ENCODE data around the gene CENPU.
"Not testable (repeated sequence)": the region's sequence is repeated elsewhere in the genome, so short reads cannot be mapped to it uniquely, and the experiment has no call there.

Gene CENPU

DNA sequence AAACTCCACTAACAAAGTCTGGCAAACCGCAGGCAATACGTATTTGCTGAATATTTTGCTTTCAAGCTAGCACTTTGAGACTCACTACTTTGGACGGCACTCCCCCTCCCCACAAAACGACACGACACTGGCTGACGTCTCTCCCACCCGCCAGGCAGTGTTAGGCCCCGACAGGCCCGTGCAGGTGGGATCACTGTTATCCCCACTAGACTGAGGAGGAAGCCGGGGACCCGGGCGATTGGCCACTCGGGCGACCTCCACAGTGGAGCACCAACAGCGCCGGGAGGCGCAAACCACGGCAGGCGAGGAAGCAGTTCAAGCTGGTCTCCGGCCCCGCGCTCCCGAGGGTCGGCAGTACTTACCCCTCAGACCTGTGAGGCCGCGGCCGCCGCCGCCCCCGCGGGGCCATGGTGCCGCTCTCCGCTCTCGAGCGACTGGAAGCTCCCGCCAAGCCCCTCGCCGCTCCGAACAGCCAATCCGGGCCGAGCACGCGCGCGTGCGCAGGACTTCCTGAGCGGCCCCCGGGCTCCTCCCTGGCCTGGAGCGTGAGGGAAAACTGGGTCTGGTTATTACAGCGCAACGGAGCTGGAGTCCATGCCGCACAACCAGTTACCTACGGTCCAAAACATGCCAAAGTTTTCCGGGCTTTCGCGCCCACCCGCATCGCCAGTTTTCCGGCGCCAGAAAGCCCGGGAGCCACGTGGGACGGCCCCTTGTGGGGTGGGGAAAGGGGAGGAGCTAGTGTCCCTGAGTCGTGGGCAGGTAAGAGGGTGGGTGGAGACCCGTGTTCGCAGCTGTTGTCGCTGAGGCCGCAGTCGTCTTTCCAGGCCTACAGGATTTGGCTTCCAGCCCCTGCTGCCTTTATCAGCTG, at the start of gene CENPU:
Gene CENPU (minus strand): TSS at position 443 of the 871 bp plus-strand sequence. CDS start 34 bp downstream, at position 409.
- peak; percentile 98 for DNase-seq

DNA sequence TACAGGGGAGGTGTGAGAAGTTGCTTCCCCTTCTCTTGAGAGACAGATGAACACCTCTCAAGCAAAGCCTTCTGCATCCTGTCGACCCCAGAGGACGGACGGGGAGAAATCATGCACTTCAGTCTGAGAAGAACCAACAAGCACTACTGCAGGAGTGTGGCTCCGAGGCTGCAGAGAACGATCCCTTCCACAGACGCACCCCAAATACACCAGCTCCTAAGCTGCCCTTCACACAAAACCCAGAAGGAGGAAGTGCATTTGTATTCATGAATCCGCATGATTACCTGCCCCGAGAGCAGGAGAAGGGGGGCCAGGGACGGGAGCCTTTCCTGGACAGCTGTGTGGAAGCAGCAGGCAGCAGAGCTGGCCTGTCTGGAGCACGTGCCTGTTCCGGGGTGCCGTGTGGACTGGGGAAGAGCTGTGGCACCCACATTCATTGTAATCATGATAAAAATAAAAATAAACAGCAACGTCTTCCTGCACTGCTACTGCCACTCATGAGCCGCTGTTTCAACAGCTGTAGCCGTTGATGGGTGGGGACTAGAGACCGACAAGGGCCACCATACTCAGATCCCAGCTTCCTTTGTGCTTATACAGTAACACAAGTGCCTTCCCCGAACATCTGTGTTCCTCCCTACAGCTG, 49.0 kb upstream of the CENPU start:
- DNase-seq: no peak

DNA sequence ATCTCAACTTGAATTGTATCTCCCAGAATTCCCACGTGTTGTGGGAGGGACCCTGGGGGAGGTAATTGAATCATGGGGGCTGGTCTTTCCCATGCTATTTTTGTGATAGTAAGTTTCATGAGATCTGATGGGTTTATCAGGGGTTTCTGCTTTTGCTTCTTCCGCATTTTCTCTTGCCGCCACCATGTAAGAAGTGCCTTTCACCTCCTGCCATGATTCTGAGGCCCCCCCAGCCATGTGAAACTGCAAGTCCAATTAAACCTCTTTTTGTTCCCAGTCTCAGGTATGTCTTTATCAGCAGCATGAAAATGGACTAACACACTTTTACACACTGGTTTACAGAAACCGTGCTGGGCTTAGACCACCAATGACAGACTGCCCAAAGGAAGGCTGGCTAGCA, 45.3 kb upstream of the CENPU start:
- not testable (repeated sequence) for DNase-seq

- no peak for DNase-seq
Observed at GRCh38 chr4:184778325-184778724, 44.4 kb upstream of the CENPU start.

- no peak for DNase-seq
Observed at GRCh38 chr4:184776821-184777220, 42.9 kb upstream of the CENPU start.

GRCh38 chr4:184775854-184776555, 42.1 kb upstream of the CENPU start:
- no peak for DNase-seq

GRCh38 chr4:184774152-184774551, 40.3 kb upstream of the CENPU start:
- no peak for DNase-seq

- DNase-seq: no peak
Observed at GRCh38 chr4:184771416-184771815, 37.5 kb upstream of the CENPU start.

DNA sequence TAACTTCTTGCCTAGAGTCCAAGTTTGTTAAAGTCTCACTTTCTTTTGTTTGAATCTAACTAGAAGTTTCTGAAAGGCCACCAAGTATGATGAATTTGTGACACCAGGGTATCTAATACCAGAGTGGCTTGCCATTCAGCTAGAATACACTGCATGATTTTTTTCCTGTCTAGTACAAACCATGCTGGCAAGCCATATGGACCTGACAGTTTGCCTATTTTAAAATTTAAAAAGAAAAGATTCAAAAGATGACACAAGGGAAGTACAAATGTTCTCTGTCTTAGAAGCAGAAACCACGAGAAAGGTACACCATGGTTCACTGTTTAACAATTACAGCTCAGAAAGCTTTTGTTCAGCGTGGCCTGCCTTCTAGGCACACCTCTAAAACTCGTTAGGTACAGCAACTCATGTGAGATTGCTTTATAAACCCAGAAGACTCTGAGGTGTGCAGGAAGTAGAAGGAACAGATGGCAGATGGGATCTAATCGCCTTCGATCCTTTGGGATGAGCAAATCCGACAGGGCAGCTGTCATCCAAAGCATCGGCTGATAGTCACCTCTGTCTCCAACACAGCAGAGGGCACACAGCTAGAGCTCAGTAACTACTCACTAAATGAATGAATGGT, 35.4 kb upstream of the CENPU start:
- no peak for DNase-seq

DNA sequence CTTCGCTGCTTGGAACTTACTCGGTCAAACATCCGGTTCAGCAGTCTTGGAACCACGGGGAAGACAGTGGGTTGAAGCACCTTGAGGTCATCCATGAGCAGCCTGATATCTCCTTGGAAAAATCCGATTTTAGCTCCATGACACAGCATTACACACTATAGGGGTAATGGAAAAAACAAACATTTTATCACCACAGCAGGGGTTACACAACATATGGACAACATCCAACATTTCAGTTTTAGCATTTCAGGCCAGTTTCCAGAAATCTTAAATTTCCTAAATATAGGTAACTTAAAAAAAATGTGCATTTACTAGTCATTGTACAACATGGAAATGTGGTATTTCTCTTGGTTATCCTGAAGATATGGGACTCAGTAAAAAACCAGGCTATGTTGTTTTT, 34.4 kb upstream of the CENPU start:
- no peak for DNase-seq

- no peak for DNase-seq
Observed at GRCh38 chr4:184766446-184766845, 32.5 kb upstream of the CENPU start.

GRCh38 chr4:184765473-184766340, 31.8 kb upstream of the CENPU start:
- DNase-seq: no peak

- DNase-seq: no peak
Observed at GRCh38 chr4:184764601-184765000, 30.7 kb upstream of the CENPU start.

DNA sequence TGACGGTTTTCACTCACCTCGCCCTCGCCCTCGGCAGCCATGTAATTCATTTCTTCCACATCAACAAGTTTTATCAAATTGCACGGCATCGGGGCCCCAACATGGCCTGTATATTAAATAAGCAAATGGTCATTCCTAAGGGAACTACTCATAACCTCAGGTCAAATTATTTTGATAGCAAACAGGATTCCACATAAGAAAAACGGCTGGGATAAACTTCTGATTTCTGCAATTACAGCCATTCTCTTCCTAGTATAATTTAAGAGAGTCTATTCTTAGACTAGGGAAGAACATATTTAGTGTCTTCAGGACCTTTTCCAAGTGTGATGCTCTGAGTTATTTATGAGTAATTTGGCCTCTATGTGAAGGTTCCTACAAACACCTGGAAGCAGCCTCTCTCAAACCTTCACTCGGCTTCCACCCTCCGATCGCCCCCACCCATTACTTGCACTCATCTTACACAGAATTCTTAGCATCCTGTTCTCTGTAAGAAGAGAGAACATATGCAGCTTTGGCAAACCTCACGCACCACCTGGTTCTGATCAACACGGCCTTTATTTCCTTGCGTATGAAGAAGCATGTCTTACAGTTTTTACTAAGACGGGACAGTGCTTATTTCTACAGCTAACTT, 29.4 kb upstream of the CENPU start:
- DNase-seq: no peak

DNA sequence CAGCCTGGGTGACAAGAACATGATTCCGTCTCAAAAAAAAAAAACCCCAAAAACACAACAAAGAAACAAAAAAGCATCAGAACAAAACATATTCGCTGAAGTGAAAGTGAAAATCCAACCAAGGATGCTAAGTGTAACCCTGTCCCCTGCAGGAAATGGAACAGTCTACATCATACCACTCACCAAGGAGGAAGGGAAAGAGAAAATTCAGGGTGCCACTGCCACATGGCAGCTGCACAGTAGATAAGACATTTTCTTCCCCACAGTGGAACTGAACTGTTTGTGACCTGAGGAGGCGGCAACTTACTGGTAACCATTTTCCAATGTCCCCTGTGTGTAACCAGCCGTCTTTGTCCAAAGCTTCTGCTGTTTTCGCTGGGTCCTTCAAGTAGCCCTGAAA, 28.2 kb upstream of the CENPU start:
- DNase-seq: peak; percentile 83

DNA sequence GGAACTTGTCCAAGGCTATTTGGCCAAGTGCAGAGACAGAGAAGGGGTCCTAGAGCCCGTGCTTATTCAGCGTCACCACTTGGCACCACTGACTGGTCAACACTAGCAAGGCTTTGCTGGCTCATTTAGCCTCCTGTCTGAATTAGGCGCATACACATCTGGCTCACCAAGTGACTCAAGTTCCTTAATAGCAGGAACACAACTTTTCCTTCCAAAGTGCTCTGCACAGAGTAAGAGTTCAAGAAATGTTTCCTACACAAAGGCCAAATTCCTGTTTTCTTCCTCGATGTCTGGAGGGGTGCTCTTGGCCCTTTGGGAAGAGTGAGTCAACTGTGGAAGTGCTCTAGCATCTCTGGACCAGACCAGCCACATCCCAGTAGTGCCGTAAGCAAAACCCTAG, 26.8 kb upstream of the CENPU start:
- DNase-seq: no peak

DNA sequence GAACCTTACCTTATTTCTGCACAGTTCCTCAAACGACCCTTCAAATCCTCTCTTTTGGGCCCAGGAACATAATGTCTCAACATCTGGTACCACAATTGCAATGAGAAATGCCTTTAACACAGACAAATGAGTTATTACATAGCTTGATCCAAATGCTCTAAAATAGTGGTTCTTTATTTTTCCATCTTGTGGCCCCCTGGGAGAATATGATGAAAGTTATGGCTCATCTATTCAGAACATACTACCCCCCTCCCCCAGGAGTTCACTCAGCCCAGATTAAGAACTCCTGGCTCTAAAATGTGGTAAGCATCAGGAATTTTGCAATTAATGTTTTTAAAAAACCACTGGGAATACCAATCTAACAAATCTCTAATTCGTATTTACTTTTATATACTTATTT, 23.9 kb upstream of the CENPU start:
- no peak for DNase-seq

DNA sequence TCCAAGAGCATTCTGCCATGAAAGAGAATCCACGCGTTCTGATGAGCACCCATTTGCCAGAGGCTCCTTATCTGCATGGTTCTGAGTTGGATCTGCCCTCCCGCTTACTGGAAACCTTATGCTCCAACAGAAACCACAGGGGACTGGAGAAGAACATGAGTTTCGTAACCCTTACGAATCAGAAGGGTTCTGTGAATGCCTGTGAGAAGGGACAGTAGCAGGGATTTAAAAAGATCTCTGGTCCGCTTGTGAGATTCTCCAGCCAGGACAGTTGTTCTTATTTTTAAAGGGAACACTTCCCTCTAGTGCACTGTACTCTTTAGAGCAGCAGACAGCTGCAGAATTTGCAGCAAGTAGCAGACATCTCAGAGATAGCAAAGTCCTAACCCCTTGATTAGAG, 22.5 kb upstream of the CENPU start:
- peak; percentile 70 for DNase-seq

GRCh38 chr4:184755278-184755677, 21.4 kb upstream of the CENPU start:
- DNase-seq: no peak

GRCh38 chr4:184752496-184753275, 18.8 kb upstream of the CENPU start:
- DNase-seq: no peak

GRCh38 chr4:184751585-184751956, 17.7 kb upstream of the CENPU start:
- DNase-seq: peak; percentile 95

All from MV-4-11 (cell line).